ENCODE results near the gene PREPL.
"Not testable (repeated sequence)": the region's sequence is repeated elsewhere in the genome, so short reads cannot be mapped to it uniquely, and the experiment has no call there.

GRCh38 chr2:44303766-44304165 lies 57.5 kb downstream of the PREPL start:
- not testable (repeated sequence) for TF ChIP-seq CTCF (IDR thresholded peaks at IDR 0.05; ENCODE audit: low read length); EZH2 (IDR thresholded peaks at IDR 0.05; ENCODE audit: borderline replicate concordance, low read length)

All from OCI-LY1 (cell line).